NCI-H1694 treated with DMSO at 0.1 percent for 48 hours (cell line): Measurements from ENCODE around the gene SLC19A1.

Experiments used
- DNase-seq: peaks from one replicate; lab custom pipeline; 2025; lab: John Stamatoyannopoulos, UW

The SLC19A1 gene

GRCh38 chr21:45516671-45517151 is 25.5 kb downstream of the SLC19A1 start:
- no peak for DNase-seq

- DNase-seq = no peak
These were observed 26.1 kb downstream of the SLC19A1 start for GRCh38 chr21:45516071-45516670.

- DNase-seq = no peak
These were observed 26.8 kb downstream of the SLC19A1 start for GRCh38 chr21:45515241-45516061.

GRCh38 chr21:45514311-45515021 is 27.8 kb downstream of the SLC19A1 start:
- DNase-seq = no peak

- DNase-seq = no peak
These were observed 28.4 kb downstream of the SLC19A1 start for GRCh38 chr21:45513741-45514310.

- DNase-seq = no peak
These were observed 29.1 kb downstream of the SLC19A1 start for GRCh38 chr21:45513003-45513717.

GRCh38 chr21:45512626-45513002 is 29.6 kb downstream of the SLC19A1 start:
- no peak for DNase-seq

- no peak for DNase-seq
These were observed 30.4 kb downstream of the SLC19A1 start for GRCh38 chr21:45511661-45512431.

GRCh38 chr21:45511007-45511406 is 31.2 kb downstream of the SLC19A1 start:
- DNase-seq = no peak

GRCh38 chr21:45510466-45510955 is 31.7 kb downstream of the SLC19A1 start:
- no peak for DNase-seq

GRCh38 chr21:45509566-45510465 is 32.4 kb downstream of the SLC19A1 start:
- no peak for DNase-seq

GRCh38 chr21:45508607-45509565 is 33.4 kb downstream of the SLC19A1 start:
- no peak for DNase-seq

- no peak for DNase-seq
These were observed 34.2 kb downstream of the SLC19A1 start for GRCh38 chr21:45507888-45508508.

GRCh38 chr21:45507523-45507875 is 34.7 kb downstream of the SLC19A1 start:
- no peak for DNase-seq

GRCh38 chr21:45506836-45507522 is 35.3 kb downstream of the SLC19A1 start:
- DNase-seq = no peak

- no peak for DNase-seq
These were observed 35.9 kb downstream of the SLC19A1 start for GRCh38 chr21:45506241-45506817.

- DNase-seq = no peak
These were observed 36.7 kb downstream of the SLC19A1 start for GRCh38 chr21:45505416-45506021.
